DMS53 (cell line): ENCODE data around the gene ATIC.

Experiments used
- DNase-seq: peaks from one replicate; lab custom pipeline; 2025; lab: John Stamatoyannopoulos, UW

ATIC gene

DNA sequence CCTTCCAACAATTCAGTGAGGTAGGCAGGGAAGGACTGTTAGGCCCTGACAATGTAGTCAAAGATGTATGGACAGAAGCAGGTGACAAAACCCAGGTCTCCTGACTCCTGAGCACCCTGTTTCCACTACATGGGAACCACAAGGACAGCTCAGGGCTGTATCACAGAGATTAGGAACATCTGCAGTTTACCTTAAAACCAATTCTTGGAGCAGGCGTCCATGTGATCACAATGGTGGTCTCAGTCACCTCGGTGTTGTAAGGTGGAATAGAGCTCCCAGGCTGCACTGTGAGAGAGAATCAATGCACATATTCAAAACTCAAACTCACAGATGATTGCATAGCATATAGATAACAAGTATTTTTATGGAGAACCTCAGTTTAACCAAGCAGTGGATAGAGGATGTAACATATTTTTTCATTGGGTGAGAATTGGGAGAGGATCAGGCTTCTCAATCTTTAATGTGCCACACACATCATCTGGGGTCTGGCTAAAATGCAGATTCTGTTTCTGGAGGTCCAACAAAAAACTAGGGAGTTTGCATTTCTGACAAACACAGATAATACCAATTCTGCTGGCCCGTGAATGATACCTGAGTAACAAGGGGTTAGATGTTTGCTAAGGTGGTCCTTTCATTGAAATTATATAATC lies 87.3 kb downstream of the ATIC start:
- no peak for DNase-seq
